ENCODE data around the gene CCNF.

CCNF gene

DNA sequence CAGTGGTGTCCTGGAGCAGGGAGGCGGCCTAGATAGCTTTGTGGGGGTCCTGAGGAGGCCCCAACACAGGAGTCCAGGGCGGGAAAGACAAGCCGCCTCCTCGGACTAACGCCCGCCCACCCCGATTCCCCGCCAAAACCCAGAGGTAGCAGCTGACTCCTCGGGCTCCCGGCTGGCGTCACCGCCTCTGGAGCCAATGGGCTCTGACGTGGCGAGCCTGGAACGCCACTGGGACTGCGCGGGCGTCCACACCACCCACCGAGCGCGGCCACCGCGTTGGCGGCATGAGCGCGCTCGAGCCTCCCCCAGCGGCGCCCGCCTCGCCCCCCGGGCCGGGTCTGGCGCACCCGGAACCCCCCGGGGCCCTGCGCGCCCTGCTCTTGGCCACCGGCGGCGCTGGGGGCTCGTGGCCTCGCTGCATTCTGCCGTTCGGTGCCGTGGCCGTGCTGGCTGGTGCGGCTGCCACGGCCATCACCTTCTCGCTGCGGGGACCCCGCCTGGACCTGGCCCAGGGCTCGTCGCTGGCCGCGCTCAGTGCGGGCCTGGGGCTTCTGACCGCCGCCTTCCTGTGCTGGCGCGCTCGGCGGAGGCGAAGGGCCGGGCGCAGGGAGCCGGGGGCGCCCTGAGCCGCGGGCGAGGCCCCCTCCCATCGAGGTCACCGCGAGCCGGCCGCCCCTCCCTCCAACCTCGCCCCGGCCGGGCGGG is 38.4 kb downstream of the CCNF start (continued):
- TF ChIP-seq KLF10 (tag by site-specific recombination; IDR thresholded peaks at IDR 0.05) (peak; percentile 72; the same call in 1 of the 2 replicates), MEIS1 (CRISPR knock-in tag; IDR thresholded peaks at IDR 0.05; ENCODE audit: borderline replicate concordance) (no peak), KLF8 (tag by site-specific recombination; IDR thresholded peaks at IDR 0.05) (peak; percentile 40; the same call in 1 of the 2 replicates), SP3 (tag by site-specific recombination; IDR thresholded peaks at IDR 0.05) (peak; percentile 80), ZXDB (tag by site-specific recombination; IDR thresholded peaks at IDR 0.05) (peak; percentile 45), ZNF704 (tag by site-specific recombination; IDR thresholded peaks at IDR 0.05) (no peak), ZNF2 (tag by site-specific recombination; IDR thresholded peaks at IDR 0.05) (0 out of 2 replicates have a peak, but pooled peaks have one; percentile 10), ZBTB44 (tag by site-specific recombination; IDR thresholded peaks at IDR 0.05) (no peak), ZSCAN23 (tag by site-specific recombination; IDR thresholded peaks at IDR 0.05) (no peak), ZNF660 (tag by site-specific recombination; IDR thresholded peaks at IDR 0.05) (peak; percentile 78; the same call in 1 of the 2 replicates), PRDM1 (tag by site-specific recombination; IDR thresholded peaks at IDR 0.05) (no peak), ZBTB20 (tag by site-specific recombination; IDR thresholded peaks at IDR 0.05) (0 out of 2 replicates have a peak, but pooled peaks have one; percentile 16), ZNF791 (tag by site-specific recombination; IDR thresholded peaks at IDR 0.05) (no peak), ZNF843 (tag by site-specific recombination; IDR thresholded peaks at IDR 0.05) (0 out of 2 replicates have a peak, but pooled peaks have one; percentile 6), ZBTB7A (tag by site-specific recombination; IDR thresholded peaks at IDR 0.05; ENCODE audit: low read depth) (no peak; the same call in 1 of the 2 replicates), ZIC2 (tag by site-specific recombination; IDR thresholded peaks at IDR 0.05) (peak; percentile 73), ZNF121 (tag by site-specific recombination; IDR thresholded peaks at IDR 0.05) (no peak), ZNF274 (IDR thresholded peaks at IDR 0.05; ENCODE audit: low read length) (no peak), ZNF274 (tag by site-specific recombination; IDR thresholded peaks at IDR 0.05; ENCODE audit: borderline replicate concordance) (no peak), ZNF311 (tag by site-specific recombination; IDR thresholded peaks at IDR 0.05; ENCODE audit: borderline replicate concordance) (no peak), OSR2 (tag by site-specific recombination; IDR thresholded peaks at IDR 0.05) (peak; percentile 94), ZNF571 (tag by site-specific recombination; IDR thresholded peaks at IDR 0.05) (no peak), ZNF341 (tag by site-specific recombination; IDR thresholded peaks at IDR 0.05; ENCODE audit: low read depth) (0 out of 2 replicates have a peak, but pooled peaks have one; percentile 6), ZNF776 (tag by site-specific recombination; IDR thresholded peaks at IDR 0.05; ENCODE audit: borderline replicate concordance) (no peak), ZNF639 (tag by site-specific recombination; IDR thresholded peaks at IDR 0.05) (no peak)
- TF ChIP-seq, protein P1, sequence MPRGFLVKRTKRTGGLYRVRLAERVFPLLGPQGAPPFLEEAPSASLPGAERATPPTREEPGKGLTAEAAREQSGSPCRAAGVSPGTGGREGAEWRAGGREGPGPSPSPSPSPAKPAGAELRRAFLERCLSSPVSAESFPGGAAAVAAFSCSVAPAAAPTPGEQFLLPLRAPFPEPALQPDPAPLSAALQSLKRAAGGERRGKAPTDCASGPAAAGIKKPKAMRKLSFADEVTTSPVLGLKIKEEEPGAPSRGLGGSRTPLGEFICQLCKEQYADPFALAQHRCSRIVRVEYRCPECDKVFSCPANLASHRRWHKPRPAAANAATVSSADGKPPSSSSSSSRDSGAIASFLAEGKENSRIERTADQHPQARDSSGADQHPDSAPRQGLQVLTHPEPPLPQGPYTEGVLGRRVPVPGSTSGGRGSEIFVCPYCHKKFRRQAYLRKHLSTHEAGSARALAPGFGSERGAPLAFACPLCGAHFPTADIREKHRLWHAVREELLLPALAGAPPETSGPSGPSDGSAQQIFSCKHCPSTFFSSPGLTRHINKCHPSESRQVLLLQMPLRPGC (tag by site-specific recombination; IDR thresholded peaks at IDR 0.05) = 0 out of 2 replicates have a peak, but pooled peaks have one; percentile 29
- TF ChIP-seq, protein P2, sequence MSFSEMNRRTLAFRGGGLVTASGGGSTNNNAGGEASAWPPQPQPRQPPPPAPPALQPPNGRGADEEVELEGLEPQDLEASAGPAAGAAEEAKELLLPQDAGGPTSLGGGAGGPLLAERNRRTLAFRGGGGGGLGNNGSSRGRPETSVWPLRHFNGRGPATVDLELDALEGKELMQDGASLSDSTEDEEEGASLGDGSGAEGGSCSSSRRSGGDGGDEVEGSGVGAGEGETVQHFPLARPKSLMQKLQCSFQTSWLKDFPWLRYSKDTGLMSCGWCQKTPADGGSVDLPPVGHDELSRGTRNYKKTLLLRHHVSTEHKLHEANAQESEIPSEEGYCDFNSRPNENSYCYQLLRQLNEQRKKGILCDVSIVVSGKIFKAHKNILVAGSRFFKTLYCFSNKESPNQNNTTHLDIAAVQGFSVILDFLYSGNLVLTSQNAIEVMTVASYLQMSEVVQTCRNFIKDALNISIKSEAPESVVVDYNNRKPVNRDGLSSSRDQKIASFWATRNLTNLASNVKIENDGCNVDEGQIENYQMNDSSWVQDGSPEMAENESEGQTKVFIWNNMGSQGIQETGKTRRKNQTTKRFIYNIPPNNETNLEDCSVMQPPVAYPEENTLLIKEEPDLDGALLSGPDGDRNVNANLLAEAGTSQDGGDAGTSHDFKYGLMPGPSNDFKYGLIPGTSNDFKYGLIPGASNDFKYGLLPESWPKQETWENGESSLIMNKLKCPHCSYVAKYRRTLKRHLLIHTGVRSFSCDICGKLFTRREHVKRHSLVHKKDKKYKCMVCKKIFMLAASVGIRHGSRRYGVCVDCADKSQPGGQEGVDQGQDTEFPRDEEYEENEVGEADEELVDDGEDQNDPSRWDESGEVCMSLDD (tag by site-specific recombination; IDR thresholded peaks at IDR 0.05) = peak; percentile 43; the same call in 1 of the 2 replicates
- TF ChIP-seq, protein P3, sequence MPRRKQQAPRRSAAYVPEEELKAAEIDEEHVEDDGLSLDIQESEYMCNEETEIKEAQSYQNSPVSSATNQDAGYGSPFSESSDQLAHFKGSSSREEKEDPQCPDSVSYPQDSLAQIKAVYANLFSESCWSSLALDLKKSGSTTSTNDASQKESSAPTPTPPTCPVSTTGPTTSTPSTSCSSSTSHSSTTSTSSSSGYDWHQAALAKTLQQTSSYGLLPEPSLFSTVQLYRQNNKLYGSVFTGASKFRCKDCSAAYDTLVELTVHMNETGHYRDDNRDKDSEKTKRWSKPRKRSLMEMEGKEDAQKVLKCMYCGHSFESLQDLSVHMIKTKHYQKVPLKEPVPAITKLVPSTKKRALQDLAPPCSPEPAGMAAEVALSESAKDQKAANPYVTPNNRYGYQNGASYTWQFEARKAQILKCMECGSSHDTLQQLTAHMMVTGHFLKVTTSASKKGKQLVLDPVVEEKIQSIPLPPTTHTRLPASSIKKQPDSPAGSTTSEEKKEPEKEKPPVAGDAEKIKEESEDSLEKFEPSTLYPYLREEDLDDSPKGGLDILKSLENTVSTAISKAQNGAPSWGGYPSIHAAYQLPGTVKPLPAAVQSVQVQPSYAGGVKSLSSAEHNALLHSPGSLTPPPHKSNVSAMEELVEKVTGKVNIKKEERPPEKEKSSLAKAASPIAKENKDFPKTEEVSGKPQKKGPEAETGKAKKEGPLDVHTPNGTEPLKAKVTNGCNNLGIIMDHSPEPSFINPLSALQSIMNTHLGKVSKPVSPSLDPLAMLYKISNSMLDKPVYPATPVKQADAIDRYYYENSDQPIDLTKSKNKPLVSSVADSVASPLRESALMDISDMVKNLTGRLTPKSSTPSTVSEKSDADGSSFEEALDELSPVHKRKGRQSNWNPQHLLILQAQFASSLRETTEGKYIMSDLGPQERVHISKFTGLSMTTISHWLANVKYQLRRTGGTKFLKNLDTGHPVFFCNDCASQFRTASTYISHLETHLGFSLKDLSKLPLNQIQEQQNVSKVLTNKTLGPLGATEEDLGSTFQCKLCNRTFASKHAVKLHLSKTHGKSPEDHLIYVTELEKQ (tag by site-specific recombination; IDR thresholded peaks at IDR 0.05; ENCODE audit: borderline replicate concordance) = no peak

All from HEK293 (cell line).